Activated naive CD8-positive, alpha-beta T cell treated with anti-CD3 and anti-CD28 coated beads, Interleukin-2, amount 50 U/mL, for 24 hours (primary cell): Measurements from ENCODE around the gene SCART1.

Experiments
- ATAC-seq: fragments of 150-1000 bp; cut with Tn5 transposase; one replicate; pipeline ENCODE4 v1.10.0; 2021
- DNase-seq: peaks from one replicate; pipeline ENCODE4 v3.0.0; 2021
- H3K27ac Mint-ChIP-seq: one replicate; pipeline ENCODE4 v1.8.0; 2021; ENCODE audit warnings: mild to moderate bottlenecking, mixed read lengths
- H3K27me3 Mint-ChIP-seq: one replicate; pipeline ENCODE4 v1.8.0; 2021; ENCODE audit warnings: mixed read lengths
- H3K36me3 Mint-ChIP-seq: one replicate; pipeline ENCODE4 v1.8.0; 2021; ENCODE audit warnings: low read depth, mixed read lengths
- H3K4me1 Mint-ChIP-seq: one replicate; pipeline ENCODE4 v1.8.0; 2021; ENCODE audit warnings: mixed read lengths
- H3K4me3 Mint-ChIP-seq: one replicate; pipeline ENCODE4 v1.8.0; 2021; ENCODE audit warnings: mild to moderate bottlenecking, moderate library complexity, mixed read lengths
- H3K9me3 Mint-ChIP-seq: one replicate; pipeline ENCODE4 v1.8.0; 2021; ENCODE audit warnings: mixed read lengths

Gene SCART1

GRCh38 chr10:133457100-133457841, 3.5 kb downstream of the SCART1 start:
- H3K27ac Mint-ChIP-seq, result no peak overlapping the region
- ATAC-seq (no peak), DNase-seq (no peak)
- H3K4me1 Mint-ChIP-seq, result no peaks in the 10 kb centered on the region
- H3K27me3 Mint-ChIP-seq, result peaks cover 2% of the 10 kb centered on the region
- no peak overlapping the region for H3K4me3 Mint-ChIP-seq
- no peaks in the 10 kb centered on the region for H3K36me3 Mint-ChIP-seq
- no peaks in the 10 kb centered on the region for H3K9me3 Mint-ChIP-seq

- no peaks in the 10 kb centered on the region for H3K9me3 Mint-ChIP-seq
- ATAC-seq (no peak), DNase-seq (no peak)
- H3K4me1 Mint-ChIP-seq, result no peaks in the 10 kb centered on the region
- no peak overlapping the region for H3K4me3 Mint-ChIP-seq
- no peaks in the 10 kb centered on the region for H3K36me3 Mint-ChIP-seq
- no peak overlapping the region for H3K27ac Mint-ChIP-seq
- H3K27me3 Mint-ChIP-seq, result peaks cover under 1% of the 10 kb centered on the region
Observed at GRCh38 chr10:133458021-133458709, 4.4 kb downstream of the SCART1 start.

- ATAC-seq, result no peak
- Mint-ChIP-seq H3K9me3 (no peaks in the 10 kb centered on the region), H3K27me3 (no peaks in the 10 kb centered on the region), H3K27ac (no peak overlapping the region), H3K4me1 (no peaks in the 10 kb centered on the region), H3K36me3 (no peaks in the 10 kb centered on the region), H3K4me3 (no peak overlapping the region)
- DNase-seq, result no peak
Observed at GRCh38 chr10:133458710-133459453, 5.1 kb downstream of the SCART1 start.

- Mint-ChIP-seq H3K4me3 (no peak overlapping the region), H3K4me1 (no peaks in the 10 kb centered on the region), H3K27me3 (no peaks in the 10 kb centered on the region), H3K36me3 (no peaks in the 10 kb centered on the region), H3K27ac (no peak overlapping the region), H3K9me3 (no peaks in the 10 kb centered on the region)
- DNase-seq, result no peak
- no peak for ATAC-seq
Observed at GRCh38 chr10:133459454-133460207, 5.9 kb downstream of the SCART1 start.

GRCh38 chr10:133460208-133460769, 6.5 kb downstream of the SCART1 start:
- no peak overlapping the region for H3K4me3 Mint-ChIP-seq
- DNase-seq (no peak), ATAC-seq (no peak)
- H3K27me3 Mint-ChIP-seq, result no peaks in the 10 kb centered on the region
- no peak overlapping the region for H3K27ac Mint-ChIP-seq
- H3K9me3 Mint-ChIP-seq, result no peaks in the 10 kb centered on the region
- H3K4me1 Mint-ChIP-seq, result no peaks in the 10 kb centered on the region
- H3K36me3 Mint-ChIP-seq, result no peaks in the 10 kb centered on the region

GRCh38 chr10:133461027-133461426, 7.3 kb downstream of the SCART1 start:
- no peak for ATAC-seq
- DNase-seq, result no peak
- no peak overlapping the region for H3K27ac Mint-ChIP-seq
- no peaks in the 10 kb centered on the region for H3K9me3 Mint-ChIP-seq
- H3K36me3 Mint-ChIP-seq, result no peaks in the 10 kb centered on the region
- no peaks in the 10 kb centered on the region for H3K27me3 Mint-ChIP-seq
- H3K4me1 Mint-ChIP-seq, result no peaks in the 10 kb centered on the region
- no peak overlapping the region for H3K4me3 Mint-ChIP-seq

GRCh38 chr10:133461841-133462240, 8.1 kb downstream of the SCART1 start:
- Mint-ChIP-seq H3K36me3 (no peaks in the 10 kb centered on the region), H3K27me3 (no peaks in the 10 kb centered on the region), H3K27ac (no peak overlapping the region), H3K4me1 (no peaks in the 10 kb centered on the region), H3K4me3 (no peak overlapping the region), H3K9me3 (no peaks in the 10 kb centered on the region)
- DNase-seq (no peak), ATAC-seq (no peak)

GRCh38 chr10:133462512-133463305, 9.0 kb downstream of the SCART1 start:
- H3K36me3 Mint-ChIP-seq, result no peaks in the 10 kb centered on the region
- no peaks in the 10 kb centered on the region for H3K9me3 Mint-ChIP-seq
- no peak overlapping the region for H3K4me3 Mint-ChIP-seq
- H3K27me3 Mint-ChIP-seq, result no peaks in the 10 kb centered on the region
- DNase-seq (no peak), ATAC-seq (no peak)
- no peak overlapping the region for H3K27ac Mint-ChIP-seq
- H3K4me1 Mint-ChIP-seq, result no peaks in the 10 kb centered on the region

GRCh38 chr10:133464582-133465031, 10.9 kb downstream of the SCART1 start:
- Mint-ChIP-seq H3K27ac (no peak overlapping the region), H3K9me3 (peaks cover 3% of the 10 kb centered on the region), H3K36me3 (no peaks in the 10 kb centered on the region), H3K27me3 (peaks cover 2% of the 10 kb centered on the region), H3K4me3 (no peak overlapping the region), H3K4me1 (no peaks in the 10 kb centered on the region)
- no peak for ATAC-seq
- DNase-seq, result no peak

- no peaks in the 10 kb centered on the region for H3K36me3 Mint-ChIP-seq
- DNase-seq, result no peak
- no peak overlapping the region for H3K4me3 Mint-ChIP-seq
- peaks cover 2% of the 10 kb centered on the region for H3K27me3 Mint-ChIP-seq
- no peaks in the 10 kb centered on the region for H3K4me1 Mint-ChIP-seq
- no peak overlapping the region for H3K27ac Mint-ChIP-seq
- H3K9me3 Mint-ChIP-seq, result peaks cover 3% of the 10 kb centered on the region
- ATAC-seq, result no peak
Observed at GRCh38 chr10:133465191-133465949, 11.6 kb downstream of the SCART1 start.

GRCh38 chr10:133465950-133466474, 12.3 kb downstream of the SCART1 start:
- no peak for ATAC-seq
- no peaks in the 10 kb centered on the region for H3K4me1 Mint-ChIP-seq
- no peaks in the 10 kb centered on the region for H3K36me3 Mint-ChIP-seq
- peaks cover 2% of the 10 kb centered on the region for H3K27me3 Mint-ChIP-seq
- no peak overlapping the region for H3K27ac Mint-ChIP-seq
- H3K4me3 Mint-ChIP-seq, result no peak overlapping the region
- DNase-seq, result no peak
- peaks cover 3% of the 10 kb centered on the region for H3K9me3 Mint-ChIP-seq

- no peak overlapping the region for H3K4me3 Mint-ChIP-seq
- DNase-seq (no peak), ATAC-seq (no peak)
- H3K27me3 Mint-ChIP-seq, result peaks cover 2% of the 10 kb centered on the region
- no peaks in the 10 kb centered on the region for H3K36me3 Mint-ChIP-seq
- peaks cover 3% of the 10 kb centered on the region for H3K9me3 Mint-ChIP-seq
- no peaks in the 10 kb centered on the region for H3K4me1 Mint-ChIP-seq
- H3K27ac Mint-ChIP-seq, result no peak overlapping the region
Observed at GRCh38 chr10:133466683-133467275, 13.0 kb downstream of the SCART1 start.
